A673 (cell line): Measurements from ENCODE around the gene CFAP61. TPM values are rescaled to one million over a fixed set of nuclear protein-coding genes. Genes with fewer than 3 reads are reported as not detected.

ENCODE experiments used
- BruUV-seq: library from RNA; stranded (reverse); fragments of 400-500 nt; replicated peaks from 2 replicates; lab custom pipeline; 2021; lab: Mats Ljungman, UMichigan
- CTCF ChIA-PET: fragments of 300-600 bp; sonication (Branson Sonifier 250); formaldehyde crosslinking; loops from one replicate; lab custom pipeline; 2022; ENCODE audit warnings: antibody characterized with exemption; lab: Charles Lee
- POLR2A ChIA-PET: fragments of 300-600 bp; sonication (Branson Sonifier 250); formaldehyde crosslinking; loops from one replicate; lab custom pipeline; 2022; ENCODE audit warnings: antibody characterized with exemption; ENCODE audit not compliant: low non-redundant PET; lab: Charles Lee
- DNase-seq: peaks from one replicate; pipeline ENCODE4 v3.0.0-alpha.2; 2015; ENCODE audit warnings: low spot score
- H3K27ac ChIP-seq: fragments of 200-600 bp; sonication (generic); 2 replicates; pipeline ENCODE4 v1.5.1; 2016; ENCODE audit warnings: mixed run types, low read depth, mild to moderate bottlenecking, mixed read lengths, antibody characterized with exemption, low read length; ENCODE audit not compliant: poor library complexity, severe bottlenecking
- H3K27me3 ChIP-seq: fragments of 200-600 bp; sonication (generic); replicated peaks from 2 replicates; pipeline ENCODE4 v1.6.1; 2017; ENCODE audit warnings: mixed run types, low read depth, mild to moderate bottlenecking, mixed read lengths, antibody characterized with exemption, low read length; ENCODE audit not compliant: insufficient read depth, poor library complexity
- H3K36me3 ChIP-seq: fragments of 200-600 bp; sonication (generic); 2 replicates; pipeline ENCODE4 v1.6.1; 2016; ENCODE audit warnings: mixed run types, mild to moderate bottlenecking, mixed read lengths, antibody characterized with exemption, low read length; ENCODE audit not compliant: insufficient read depth, poor library complexity, severe bottlenecking
- H3K4me1 ChIP-seq: fragments of 200-600 bp; sonication (generic); 2 replicates; pipeline ENCODE4 v1.6.1; 2017; ENCODE audit warnings: mixed run types, mild to moderate bottlenecking, mixed read lengths, antibody characterized with exemption, low read length; ENCODE audit not compliant: insufficient read depth, poor library complexity, severe bottlenecking
- H3K4me3 ChIP-seq: fragments of 200-600 bp; sonication (generic); 2 replicates; pipeline ENCODE4 v1.5.1; 2016; ENCODE audit warnings: low read depth, mixed run types, mild to moderate bottlenecking, mixed read lengths, low read length; ENCODE audit not compliant: poor library complexity, severe bottlenecking
- H3K9me3 ChIP-seq: fragments of 200-600 bp; sonication (generic); 2 replicates; pipeline ENCODE4 v1.6.1; 2016; ENCODE audit warnings: mixed run types, low read depth, mild to moderate bottlenecking, mixed read lengths, antibody characterized with exemption, low read length; ENCODE audit not compliant: poor library complexity, severe bottlenecking
- EZH2 ChIP-seq: fragments of 200-600 bp; sonication (generic); IDR thresholded peaks from 2 replicates; pipeline ENCODE4 v1.6.1; 2017; ENCODE audit warnings: borderline replicate concordance, low read depth, mild to moderate bottlenecking, mixed read lengths, antibody characterized with exemption, low read length; ENCODE audit not compliant: poor library complexity, severe bottlenecking
- intact Hi-C: fragments of 100-400 bp; cut with micrococcal nuclease; formaldehyde crosslinking; loops from one replicate; pipeline ENCODE4 v1.10.0; 2022; ENCODE audit not compliant: unreplicated experiment
- total RNA-seq: library from RNA; stranded (reverse); gene quantifications from 2 replicates; pipeline ENCODE4 v1.2.3, GENCODE V29; 2021
- TF ChIP-seq, protein P1 (sequence below): fragments of 300-800, 200-600 bp; sonication (generic); conservative IDR thresholded peaks from 2 replicates; pipeline ENCODE4 v1.5.1; 2017; ENCODE audit warnings: low read depth, mild to moderate bottlenecking, antibody characterized with exemption, low read length, moderate library complexity, mixed read lengths

CFAP61 gene
- total RNA-seq, 1 experiment from 2014 or later, result not detected

DNA sequence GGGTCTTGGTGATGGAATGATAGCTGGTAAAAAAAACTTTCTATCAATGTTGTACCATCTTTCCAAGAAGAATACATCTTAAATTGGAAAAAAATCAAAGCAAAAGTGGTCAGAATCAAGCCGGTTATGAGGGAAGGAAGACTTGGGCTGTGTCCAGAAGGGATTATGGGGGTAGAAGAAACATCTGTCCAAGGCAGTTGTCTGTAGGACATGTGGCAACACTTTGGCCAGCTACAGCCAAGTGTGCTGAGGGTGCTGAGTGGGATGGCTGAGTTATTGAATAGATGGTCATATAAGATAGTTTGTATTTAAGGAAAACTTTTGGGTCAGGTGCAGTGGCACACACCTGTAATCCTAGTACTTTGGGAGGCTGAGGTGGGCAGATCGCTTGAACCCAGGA lies 354.0 kb downstream of the CFAP61 start:
- Histone ChIP-seq H3K4me3 (no peak overlapping the region), H3K9me3 (no peaks in the 10 kb centered on the region), H3K4me1 (peaks cover 34% of the 10 kb centered on the region), H3K36me3 (no peaks in the 10 kb centered on the region), H3K27me3 (no peaks in the 10 kb centered on the region), H3K27ac (no peak overlapping the region)
- POLR2A ChIA-PET, result no interaction called here
- intact Hi-C loops, result no loop called here
- no peak for TF ChIP-seq EZH2
- TF ChIP-seq, protein P1, sequence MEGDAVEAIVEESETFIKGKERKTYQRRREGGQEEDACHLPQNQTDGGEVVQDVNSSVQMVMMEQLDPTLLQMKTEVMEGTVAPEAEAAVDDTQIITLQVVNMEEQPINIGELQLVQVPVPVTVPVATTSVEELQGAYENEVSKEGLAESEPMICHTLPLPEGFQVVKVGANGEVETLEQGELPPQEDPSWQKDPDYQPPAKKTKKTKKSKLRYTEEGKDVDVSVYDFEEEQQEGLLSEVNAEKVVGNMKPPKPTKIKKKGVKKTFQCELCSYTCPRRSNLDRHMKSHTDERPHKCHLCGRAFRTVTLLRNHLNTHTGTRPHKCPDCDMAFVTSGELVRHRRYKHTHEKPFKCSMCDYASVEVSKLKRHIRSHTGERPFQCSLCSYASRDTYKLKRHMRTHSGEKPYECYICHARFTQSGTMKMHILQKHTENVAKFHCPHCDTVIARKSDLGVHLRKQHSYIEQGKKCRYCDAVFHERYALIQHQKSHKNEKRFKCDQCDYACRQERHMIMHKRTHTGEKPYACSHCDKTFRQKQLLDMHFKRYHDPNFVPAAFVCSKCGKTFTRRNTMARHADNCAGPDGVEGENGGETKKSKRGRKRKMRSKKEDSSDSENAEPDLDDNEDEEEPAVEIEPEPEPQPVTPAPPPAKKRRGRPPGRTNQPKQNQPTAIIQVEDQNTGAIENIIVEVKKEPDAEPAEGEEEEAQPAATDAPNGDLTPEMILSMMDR, result no peak
- CTCF ChIA-PET, result interaction anchor here (0.6 kb wide), 1 partner anchor 21 kb away, joined by 5 read pairs; no protein-coding TSS in a partner anchor
- DNase-seq, result no peak
- BruUV-seq, result no TSS peak

GRCh38 chr20:20407891-20408805 lies 355.8 kb downstream of the CFAP61 start:
- no TSS peak for BruUV-seq
- peak; percentile 71 for DNase-seq
- H3K27me3 ChIP-seq, result no peaks in the 10 kb centered on the region
- POLR2A ChIA-PET, result no interaction called here
- H3K9me3 ChIP-seq, result no peaks in the 10 kb centered on the region
- no peak overlapping the region for H3K4me3 ChIP-seq
- H3K36me3 ChIP-seq, result no peaks in the 10 kb centered on the region
- intact Hi-C loops, result no loop called here
- H3K27ac ChIP-seq, result no peak overlapping the region
- CTCF ChIA-PET, result no interaction called here
- peaks cover 53% of the 10 kb centered on the region for H3K4me1 ChIP-seq
- no peak for TF ChIP-seq EZH2
- TF ChIP-seq, protein P1, result peak; percentile 53

- ChIA-PET CTCF (no interaction called here), POLR2A (no interaction called here)
- H3K36me3 ChIP-seq, result no peaks in the 10 kb centered on the region
- no peak overlapping the region for H3K27ac ChIP-seq
- H3K27me3 ChIP-seq, result no peaks in the 10 kb centered on the region
- no peaks in the 10 kb centered on the region for H3K9me3 ChIP-seq
- no TSS peak for BruUV-seq
- no peak for DNase-seq
- TF ChIP-seq, protein P1, result no peak
- TF ChIP-seq EZH2, result no peak
- peaks cover 59% of the 10 kb centered on the region for H3K4me1 ChIP-seq
- no peak overlapping the region for H3K4me3 ChIP-seq
- intact Hi-C loops, result no loop called here
Measured at GRCh38 chr20:20409331-20409730, 357.0 kb downstream of the CFAP61 start.

Other genes with a start within 250 kb of the CFAP61 start
- 78.4 and 82.6 TPM in 2 replicates for gene NAA20, start 35.2 kb upstream of the CFAP61 start, total RNA-seq
- 25.1 and 26.8 TPM in 2 replicates for gene CRNKL1, start 66 bp upstream of the CFAP61 start, total RNA-seq